GM19463 (cell line): Measurements from ENCODE around the gene FARS2.
"Not testable (repeated sequence)": the region's sequence is repeated elsewhere in the genome, so short reads cannot be mapped to it uniquely, and the experiment has no call there.

Source experiments
- ATAC-seq: cut with Tn5 transposase; IDR thresholded peaks from one replicate; pipeline ENCODE4 v1.9.1; 2021; ENCODE audit warnings: mild to moderate bottlenecking, moderate library complexity; ENCODE audit not compliant: unreplicated experiment

FARS2 gene

GRCh38 chr6:5772408-5773120 is 511.3 kb downstream of the FARS2 start:
- no peak for ATAC-seq

- ATAC-seq: no peak
Measured at GRCh38 chr6:5776104-5776503, 514.8 kb downstream of the FARS2 start.

- no peak for ATAC-seq
Measured at GRCh38 chr6:5776706-5777390, 515.5 kb downstream of the FARS2 start.

- peak; percentile 81 for ATAC-seq
Measured at GRCh38 chr6:5778317-5778857, 517.1 kb downstream of the FARS2 start.

GRCh38 chr6:5778906-5779305 is 517.6 kb downstream of the FARS2 start:
- ATAC-seq: no peak

GRCh38 chr6:5781019-5781418 is 519.7 kb downstream of the FARS2 start:
- no peak for ATAC-seq

- no peak for ATAC-seq
Measured at GRCh38 chr6:5781966-5782556, 520.7 kb downstream of the FARS2 start.

GRCh38 chr6:5782783-5783547 is 521.7 kb downstream of the FARS2 start:
- no peak for ATAC-seq

- no peak for ATAC-seq
Measured at GRCh38 chr6:5783584-5784089, 522.3 kb downstream of the FARS2 start.

GRCh38 chr6:5785249-5785648 is 523.9 kb downstream of the FARS2 start:
- no peak for ATAC-seq

- ATAC-seq: no peak
Measured at GRCh38 chr6:5786321-5786968, 525.1 kb downstream of the FARS2 start.

- ATAC-seq: no peak
Measured at GRCh38 chr6:5786969-5787720, 525.8 kb downstream of the FARS2 start.

GRCh38 chr6:5789426-5789825 is 528.1 kb downstream of the FARS2 start:
- not testable (repeated sequence) for ATAC-seq

GRCh38 chr6:5796555-5796954 is 535.2 kb downstream of the FARS2 start:
- not testable (repeated sequence) for ATAC-seq

- ATAC-seq: not testable (repeated sequence)
Measured at GRCh38 chr6:5806406-5806805, 545.1 kb downstream of the FARS2 start.

- ATAC-seq: no peak
Measured at GRCh38 chr6:5809450-5809849, 548.1 kb downstream of the FARS2 start.

GRCh38 chr6:5811997-5812396 is 550.7 kb downstream of the FARS2 start:
- ATAC-seq: no peak

GRCh38 chr6:5813625-5814027 is 552.3 kb downstream of the FARS2 start:
- ATAC-seq: peak; percentile 89

- ATAC-seq: peak; percentile 25
Measured at GRCh38 chr6:5814116-5814515, 552.8 kb downstream of the FARS2 start.

GRCh38 chr6:5814901-5815300 is 553.6 kb downstream of the FARS2 start:
- ATAC-seq: no peak
